Measurements from ENCODE around the gene STK11. TPM values are rescaled to one million over a fixed set of nuclear protein-coding genes. Genes with fewer than 3 reads are reported as not detected.
A peak's percentile ranks its signal among the peaks of the same experiment; 100 is the strongest.

Gene STK11
- total RNA-seq, 1 donor from 2014 or later = 104 TPM

DNA sequence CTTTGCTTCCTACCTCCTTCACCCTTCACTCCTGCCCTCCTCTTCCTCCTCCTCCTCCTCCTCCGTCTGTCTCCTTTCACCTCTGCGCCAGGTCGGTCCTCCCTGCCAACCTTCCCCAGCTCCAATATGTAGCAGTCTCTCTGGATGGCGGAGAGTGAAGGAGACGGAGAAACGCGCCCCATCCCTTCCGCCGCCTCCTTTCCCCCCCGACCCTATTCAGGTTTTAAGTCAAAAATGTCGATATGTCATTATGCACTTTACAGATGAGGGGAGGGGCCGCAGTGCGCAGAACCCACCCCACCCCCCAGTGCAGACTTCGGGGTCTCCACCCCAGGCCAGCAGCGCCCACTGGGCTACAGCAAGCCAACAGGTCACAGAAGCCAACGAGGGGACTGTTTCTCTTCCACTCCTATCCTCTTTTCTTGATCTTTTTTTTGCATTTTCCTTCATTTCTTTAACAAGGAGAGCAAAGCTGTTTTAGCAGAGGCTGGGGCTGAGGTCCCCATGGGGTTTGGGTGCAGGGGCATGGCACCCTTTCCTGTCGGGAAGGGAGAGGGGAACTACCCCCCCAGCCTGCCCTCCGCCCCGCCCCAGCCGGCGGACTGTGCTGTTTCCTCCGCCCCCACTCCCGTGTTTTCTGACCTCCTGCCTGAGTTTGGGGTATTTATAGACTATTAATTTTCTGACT lies 52.0 kb downstream of the STK11 start:
- Histone ChIP-seq H3K36me3 (peaks cover 46 to 49% of the 10 kb centered on the region in 2 donors), H3K27me3 (no peaks in the 10 kb centered on the region), H3K4me1 (peaks cover 40 to 67% of the 10 kb centered on the region in 2 donors), H3K27ac (peak overlapping the region; percentile 96 to 98), H3K9me3 (no peaks in the 10 kb centered on the region), H3K4me3 (no peak overlapping the region)
- intact Hi-C loops (cut with DNase I) = no loop called here
- no peak for DNase-seq (ENCODE audit: low spot score in 2 of 2)
- TF ChIP-seq CTCF (IDR thresholded peaks at IDR 0.05) = no peak

DNA sequence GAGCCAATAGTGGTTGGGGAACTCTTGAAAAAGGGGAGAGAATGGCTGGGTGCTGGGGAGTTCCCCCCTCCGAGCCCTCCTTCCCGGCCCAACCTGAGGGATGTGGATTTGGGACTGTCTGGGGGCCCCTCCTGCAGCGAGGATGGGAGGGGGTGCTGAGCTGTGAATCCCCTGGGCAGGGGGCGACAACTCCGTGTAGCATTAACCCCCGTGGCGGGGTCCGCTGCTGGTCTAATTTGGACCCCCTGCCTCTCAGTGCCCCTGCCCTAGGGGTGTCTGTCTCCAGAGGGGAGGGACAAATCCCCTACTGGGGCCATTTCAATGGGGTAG lies 52.5 kb downstream of the STK11 start:
- peaks cover 46 to 49% of the 10 kb centered on the region in 2 donors for H3K36me3 ChIP-seq
- intact Hi-C loops (cut with DNase I) = no loop called here
- H3K4me3 ChIP-seq = peak overlapping the region in 1 of 2 donors; percentile 15
- no peak for DNase-seq (ENCODE audit: low spot score in 2 of 2)
- H3K4me1 ChIP-seq = peaks cover 42 to 70% of the 10 kb centered on the region in 2 donors
- no peaks in the 10 kb centered on the region for H3K27me3 ChIP-seq
- peak overlapping the region; percentile 83 to 96 for H3K27ac ChIP-seq
- no peak for TF ChIP-seq CTCF (IDR thresholded peaks at IDR 0.05)
- no peaks in the 10 kb centered on the region for H3K9me3 ChIP-seq

GRCh38 chr19:1258707-1259205 lies 53.2 kb downstream of the STK11 start:
- peak overlapping the region; percentile 83 to 96 for H3K27ac ChIP-seq
- peak overlapping the region; percentile 13 to 38 for H3K4me3 ChIP-seq
- no peak for TF ChIP-seq CTCF (IDR thresholded peaks at IDR 0.05)
- peaks cover 39 to 65% of the 10 kb centered on the region in 2 donors for H3K4me1 ChIP-seq
- DNase-seq (ENCODE audit: low spot score in 2 of 2) = no peak
- peaks cover 45 to 46% of the 10 kb centered on the region in 2 donors for H3K36me3 ChIP-seq
- intact Hi-C loops (cut with DNase I) = no loop called here
- H3K9me3 ChIP-seq = no peaks in the 10 kb centered on the region
- no peaks in the 10 kb centered on the region for H3K27me3 ChIP-seq

GRCh38 chr19:1259206-1259875 lies 53.8 kb downstream of the STK11 start:
- intact Hi-C loops (cut with DNase I) = no loop called here
- peak overlapping the region; percentile 83 to 96 for H3K27ac ChIP-seq
- H3K9me3 ChIP-seq = no peaks in the 10 kb centered on the region
- no peak for DNase-seq (ENCODE audit: low spot score in 2 of 2)
- no peak for TF ChIP-seq CTCF (IDR thresholded peaks at IDR 0.05)
- peak overlapping the region; percentile 13 to 38 for H3K4me3 ChIP-seq
- H3K27me3 ChIP-seq = no peaks in the 10 kb centered on the region
- peaks cover 33 to 60% of the 10 kb centered on the region in 2 donors for H3K4me1 ChIP-seq
- peaks cover 39 to 40% of the 10 kb centered on the region in 2 donors for H3K36me3 ChIP-seq

- Histone ChIP-seq H3K27me3 (no peaks in the 10 kb centered on the region), H3K4me3 (peak overlapping the region in 1 of 2 donors; percentile 52), H3K9me3 (no peaks in the 10 kb centered on the region), H3K36me3 (peaks cover 31 to 32% of the 10 kb centered on the region in 2 donors), H3K4me1 (peaks cover 30 to 54% of the 10 kb centered on the region in 2 donors), H3K27ac (peak overlapping the region; percentile 83 to 96)
- no peak for TF ChIP-seq CTCF (IDR thresholded peaks at IDR 0.05)
- DNase-seq (ENCODE audit: low spot score in 2 of 2) = no peak
- intact Hi-C loops (cut with DNase I) = no loop called here
Observed at GRCh38 chr19:1259876-1260748, 54.5 kb downstream of the STK11 start.

Data from ascending aorta (tissue), 2 donors.